Upper lobe of left lung (tissue), 4 donors: ENCODE measurements around the gene AP2S1.

Experiments
- CTCF ChIP-seq, 6 experiments: fragments of 450-650 bp in 4 of 6; fragments of 200-600 bp in 2 of 6; sonication (generic) in 2 of 6; IDR thresholded peaks; one replicate each; pipeline ENCODE4 v1.5.1; 2016 to 2019; ENCODE audit warnings: antibody characterized with exemption in 6 of 6
- EP300 ChIP-seq, 4 donors: sonication (generic); formaldehyde crosslinking; IDR thresholded peaks; one replicate each; pipeline ENCODE4 v1.5.1; 2017; ENCODE audit warnings: antibody characterized with exemption in 4 of 4, control low read depth in 2 of 4
- POLR2A ChIP-seq, 4 donors: fragments of 450-650 bp; IDR thresholded peaks; one replicate each; pipeline ENCODE4 v1.5.1; 2016 to 2017; ENCODE audit warnings: antibody characterized with exemption in 4 of 4, mild to moderate bottlenecking in 2 of 4

- TF ChIP-seq POLR2A (IDR thresholded peaks at IDR 0.05) = no peak
- TF ChIP-seq CTCF (IDR thresholded peaks at IDR 0.05) = no peak
- no peak for TF ChIP-seq EP300 (IDR thresholded peaks at IDR 0.05)
Measured at GRCh38 chr19:46824890-46825730, 25.5 kb downstream of the AP2S1 start.
